Spleen (tissue), 7 donors: Measurements from ENCODE around the gene LRP11.

Experiments
- CTCF ChIP-seq, 11 experiments: fragments of 200-600 bp in 7 of 11; fragments of 450-650 bp in 4 of 11; sonication (generic) in 4 of 11; IDR thresholded peaks in 8 of 11; conservative IDR thresholded peaks in 3 of 11; 1 replicate in 7 of 11; 2 replicates in 4 of 11; pipeline versions ENCODE4 v1.4.0 to v1.8.0; 2016 to 2021; ENCODE audit warnings: antibody characterized with exemption in 11 of 11, inconsistent platforms in 4 of 11, mild to moderate bottlenecking in 1 of 11
- POLR2A ChIP-seq, 3 donors: fragments of 450-650 bp; IDR thresholded peaks; one replicate each; pipeline ENCODE4 v1.5.1; 2017; ENCODE audit warnings: antibody characterized with exemption in 3 of 3, mild to moderate bottlenecking in 1 of 3
- POLR2AphosphoS5 ChIP-seq, 3 donors: sonication (generic); formaldehyde crosslinking; IDR thresholded peaks; one replicate each; pipeline ENCODE4 v1.5.1; 2017; ENCODE audit warnings: antibody characterized with exemption in 3 of 3
- donor health status: DM: no; HTN: no; CAD: no; lungs with moderate emphysema.
- donor health status: DM: no; HTN: no; CAD: no.
- donor health status: DM: no; HTN: no; CAD: no.

DNA sequence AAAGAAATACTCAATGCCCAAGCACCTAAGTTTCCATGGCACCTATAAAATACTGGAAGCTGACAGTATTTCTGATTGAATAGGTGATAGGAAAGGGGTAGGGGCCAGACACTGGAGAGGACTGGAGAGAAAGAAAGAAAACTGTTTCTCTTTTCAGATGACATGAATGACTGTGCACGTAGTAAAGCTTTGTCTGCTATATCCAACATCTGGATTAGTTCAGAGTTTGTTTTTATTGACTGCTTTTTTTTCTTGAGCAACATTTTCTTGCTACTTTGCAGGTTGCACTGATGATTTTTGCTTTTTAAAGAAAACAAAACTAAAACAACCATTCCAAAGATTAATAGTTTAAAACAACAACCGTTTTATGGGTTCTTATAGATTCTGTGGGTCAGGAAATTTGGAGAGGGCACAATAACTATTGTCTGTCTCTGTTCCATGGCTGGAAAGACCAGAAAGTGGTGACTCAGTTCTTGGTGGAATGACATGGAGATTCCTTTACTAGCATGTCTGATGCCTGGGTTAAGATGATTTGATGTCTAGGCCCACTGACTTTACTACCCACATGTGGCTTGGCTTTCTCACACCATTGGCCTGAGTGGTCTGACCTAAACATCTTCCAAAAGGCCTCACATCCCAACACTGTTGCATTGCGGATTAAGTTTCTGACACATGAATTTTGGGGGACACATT lies 12.2 kb upstream of the LRP11 start:
- TF ChIP-seq CTCF (IDR thresholded peaks at IDR 0.05 in 8 of 11, conservative IDR thresholded peaks at IDR 0.05 in 3 of 11) (no peak), POLR2AphosphoS5 (IDR thresholded peaks at IDR 0.05) (no peak), POLR2A (IDR thresholded peaks at IDR 0.05) (no peak)
